Endometrial microvascular endothelial cells (primary cell): Measurements from ENCODE around the gene SPI1. TPM values are rescaled to one million over a fixed set of nuclear protein-coding genes. Genes with fewer than 3 reads are reported as not detected.

ENCODE experiments used
- in situ Hi-C: cut with HindIII; loops from 2 replicates; pipeline ENCODE4 v1.10.0; 2017; ENCODE audit warnings: low sequenced_read_pairs, low pct_unique_long_range_greater_than_20kb; ENCODE audit errors: inconsistent ontology term
- total RNA-seq: library from RNA; depleted of rRNA; stranded (reverse); fragments of >200 nt; gene quantifications from one replicate; pipeline ENCODE4 v1.2.3, GENCODE V29; 2015; ENCODE audit errors: inconsistent ontology term

The SPI1 gene
- not detected for total RNA-seq

DNA sequence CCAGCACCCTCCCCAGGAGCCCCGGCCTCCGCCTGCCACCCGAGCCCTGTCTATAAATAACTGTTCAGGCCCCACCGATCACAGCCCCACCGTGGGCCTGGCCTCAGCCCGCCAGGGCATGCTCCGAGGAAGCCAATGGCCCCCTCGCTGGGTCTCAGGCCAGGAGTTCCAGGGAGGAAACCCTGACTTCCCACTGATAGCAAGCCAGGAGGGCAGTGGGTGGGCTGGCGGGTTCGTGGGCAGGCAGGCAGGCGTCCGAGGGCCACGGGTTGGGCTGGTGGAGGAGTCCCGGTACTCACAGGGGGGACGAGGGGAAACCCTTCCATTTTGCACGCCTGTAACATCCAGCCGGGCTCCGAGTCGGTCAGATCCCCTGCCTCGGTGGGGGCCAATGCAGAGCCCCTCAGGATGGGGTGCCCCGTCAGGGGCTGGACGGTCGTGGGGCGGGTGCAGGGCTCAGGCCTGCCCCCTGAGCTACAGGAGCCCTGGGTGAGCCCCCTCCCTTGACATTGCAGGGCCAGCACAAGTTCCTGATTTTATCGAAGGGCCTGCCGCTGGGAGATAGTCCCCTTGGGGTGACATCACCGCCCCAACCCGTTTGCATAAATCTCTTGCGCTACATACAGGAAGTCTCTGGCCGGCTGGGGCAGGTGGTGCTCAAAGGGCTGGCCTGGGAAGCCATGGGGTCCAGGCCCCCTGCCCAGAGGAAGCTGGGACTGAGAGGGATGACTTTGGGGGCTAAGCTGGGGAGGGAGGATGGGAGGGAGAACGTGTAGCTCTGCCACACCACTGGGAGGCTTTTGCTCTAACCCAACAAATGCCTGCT, at the start of gene SPI1:
Gene SPI1, minus strand, starts transcription at position 538 of the 826 bp plus-strand sequence. Its CDS starts 194 bp downstream, at position 344.
- in situ Hi-C loops = no loop called here

DNA sequence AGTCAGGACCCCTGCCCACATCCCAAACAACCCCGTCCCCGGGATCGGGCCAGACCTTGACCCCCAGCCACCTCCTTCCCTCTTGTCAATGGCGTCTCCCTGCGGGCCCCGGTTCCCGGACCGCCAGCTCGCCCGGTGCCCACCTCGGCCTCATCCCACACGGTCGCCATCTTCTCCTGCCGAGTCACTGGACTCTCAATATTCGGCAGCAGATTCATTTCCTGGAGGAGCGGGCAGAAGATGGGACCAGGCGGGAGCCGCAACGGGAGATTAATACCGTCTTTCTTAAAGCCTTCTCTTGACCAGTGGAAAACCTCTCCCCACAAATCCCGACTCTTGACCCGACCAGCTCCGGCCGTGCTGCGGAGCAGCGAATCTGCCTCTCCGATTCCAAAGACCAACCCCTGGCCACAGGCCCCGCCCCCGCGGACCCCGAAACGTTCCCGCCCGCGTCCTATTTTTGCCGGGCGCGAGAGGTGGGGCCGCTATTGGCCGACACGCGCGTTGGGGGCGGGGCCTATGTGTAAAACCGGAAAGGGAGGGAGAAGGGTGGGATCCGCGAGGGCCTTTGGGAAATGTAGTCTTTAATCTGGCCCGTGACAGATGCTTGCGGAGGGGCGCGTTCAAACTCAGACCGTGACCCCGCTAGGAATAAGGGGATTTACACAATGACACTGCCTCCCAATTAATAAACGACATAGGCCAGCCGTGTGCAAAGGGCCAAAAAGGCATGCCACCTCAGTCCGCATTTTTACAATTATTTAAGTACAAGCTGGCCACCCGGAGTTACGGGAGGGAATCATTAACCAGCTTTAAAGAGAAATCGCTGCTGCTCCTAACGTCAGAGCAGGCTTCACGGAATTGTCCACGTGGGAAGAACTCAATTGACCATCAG, 48.0 kb upstream of the SPI1 start, which contains the start of gene PSMC3:
Gene PSMC3, minus strand, starts transcription at position 378 of the 895 bp plus-strand sequence. Its CDS starts 160 bp downstream, at position 218.
- in situ Hi-C loops = no loop called here

DNA sequence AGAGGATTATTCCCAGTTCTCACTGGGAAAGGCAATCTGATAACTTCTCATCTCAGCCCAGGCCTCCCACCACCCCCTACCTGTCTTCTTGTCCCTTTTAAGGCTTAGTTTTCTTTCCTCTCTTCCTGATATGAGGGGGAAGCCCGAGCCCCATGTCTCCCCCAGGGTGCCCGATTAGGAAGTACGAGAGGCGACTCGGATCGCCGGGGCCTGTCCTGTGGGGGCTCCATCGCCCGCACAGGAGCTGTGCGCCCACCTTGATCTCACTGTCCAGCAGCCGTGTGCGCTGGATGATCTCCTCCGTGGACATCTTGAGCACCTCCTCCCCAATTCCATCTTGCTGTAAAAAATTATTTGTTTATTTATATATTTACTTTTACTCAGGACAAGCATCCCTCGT, 47.3 kb upstream of the SPI1 start:
- in situ Hi-C loops = no loop called here

DNA sequence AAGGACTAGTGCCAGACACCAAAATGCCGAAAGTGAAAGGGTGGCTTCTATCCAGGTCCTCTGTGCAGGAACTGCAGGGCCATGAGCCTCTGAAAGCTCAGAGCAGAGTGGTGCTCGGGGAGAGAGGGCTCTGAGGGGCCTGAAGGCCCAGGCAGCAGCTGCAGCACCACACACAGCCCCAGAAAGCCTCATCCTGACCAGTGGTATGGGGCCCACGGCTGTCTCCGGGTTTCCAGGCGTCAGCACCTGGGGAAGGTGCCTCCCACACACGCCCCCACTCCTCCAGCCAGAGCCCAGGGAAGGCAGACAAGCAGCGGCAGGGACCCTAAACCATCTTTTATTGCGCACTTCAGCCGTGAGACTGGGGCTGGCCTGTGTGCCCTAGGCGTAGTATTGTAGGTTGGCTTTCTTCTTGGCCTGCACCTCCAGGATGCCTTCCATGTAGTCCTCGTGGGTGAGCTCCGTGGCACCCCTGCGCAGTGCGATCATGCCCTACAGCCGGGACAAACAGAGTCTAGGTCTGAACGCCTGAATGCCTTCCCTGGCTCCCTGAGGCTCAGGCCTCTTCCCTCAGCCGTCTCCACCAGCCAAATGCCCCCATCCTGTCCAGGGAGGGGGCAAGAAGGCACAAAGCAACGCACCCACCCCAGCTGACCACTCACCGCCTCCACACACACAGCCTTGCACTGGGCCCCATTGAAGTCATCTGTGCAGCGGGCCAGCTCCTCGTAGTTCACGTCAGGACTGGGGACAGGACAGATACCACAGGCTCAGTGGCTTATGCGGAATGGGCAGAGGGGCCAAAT, 40.3 kb upstream of the SPI1 start:
- in situ Hi-C loops = no loop called here

DNA sequence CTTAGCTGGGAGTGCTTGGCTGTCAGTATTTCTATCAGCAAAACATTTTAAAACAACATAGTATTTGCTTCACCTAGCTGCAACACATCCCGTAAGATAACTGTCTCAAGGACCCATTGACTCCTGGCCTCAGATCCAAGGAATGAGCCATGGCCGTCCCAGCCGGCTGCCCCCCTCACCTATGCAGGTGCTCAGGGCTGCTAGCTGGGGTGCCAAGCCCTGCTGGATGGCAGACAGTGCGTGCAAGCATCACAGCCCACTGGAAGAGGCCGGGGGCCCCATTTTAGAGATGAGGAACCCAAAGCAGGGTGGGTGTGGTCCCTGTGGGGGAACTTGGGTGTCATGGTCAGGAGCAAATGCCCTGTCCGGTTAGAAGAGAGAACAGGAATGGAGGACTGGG, 39.4 kb upstream of the SPI1 start:
- in situ Hi-C loops = no loop called here

DNA sequence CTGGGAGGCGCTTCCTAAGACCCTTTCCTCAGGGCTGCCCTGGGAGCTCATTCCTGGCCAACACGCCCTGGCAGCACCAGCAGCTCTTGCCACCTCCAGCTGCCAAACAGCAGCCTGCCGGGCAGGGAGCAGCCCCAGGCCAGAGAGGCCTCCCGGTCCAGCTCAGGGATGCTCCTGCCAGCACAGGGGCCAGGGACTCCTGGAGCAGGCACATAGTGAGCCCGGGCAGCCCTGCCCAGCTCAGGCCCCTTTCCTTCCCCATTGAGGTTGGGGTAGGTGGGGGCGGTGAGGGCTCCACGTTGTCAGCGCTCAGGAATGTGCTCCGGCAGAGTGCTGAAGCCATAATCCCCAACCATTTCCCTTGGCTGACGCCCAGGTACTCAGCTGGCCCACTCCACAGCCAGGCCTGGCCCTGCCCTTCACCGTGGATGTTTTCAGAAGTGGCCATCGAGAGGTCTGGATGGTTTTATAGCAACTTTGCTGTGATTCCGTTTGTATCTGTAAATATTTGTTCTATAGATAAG, 37.7 kb upstream of the SPI1 start:
- in situ Hi-C loops = no loop called here

DNA sequence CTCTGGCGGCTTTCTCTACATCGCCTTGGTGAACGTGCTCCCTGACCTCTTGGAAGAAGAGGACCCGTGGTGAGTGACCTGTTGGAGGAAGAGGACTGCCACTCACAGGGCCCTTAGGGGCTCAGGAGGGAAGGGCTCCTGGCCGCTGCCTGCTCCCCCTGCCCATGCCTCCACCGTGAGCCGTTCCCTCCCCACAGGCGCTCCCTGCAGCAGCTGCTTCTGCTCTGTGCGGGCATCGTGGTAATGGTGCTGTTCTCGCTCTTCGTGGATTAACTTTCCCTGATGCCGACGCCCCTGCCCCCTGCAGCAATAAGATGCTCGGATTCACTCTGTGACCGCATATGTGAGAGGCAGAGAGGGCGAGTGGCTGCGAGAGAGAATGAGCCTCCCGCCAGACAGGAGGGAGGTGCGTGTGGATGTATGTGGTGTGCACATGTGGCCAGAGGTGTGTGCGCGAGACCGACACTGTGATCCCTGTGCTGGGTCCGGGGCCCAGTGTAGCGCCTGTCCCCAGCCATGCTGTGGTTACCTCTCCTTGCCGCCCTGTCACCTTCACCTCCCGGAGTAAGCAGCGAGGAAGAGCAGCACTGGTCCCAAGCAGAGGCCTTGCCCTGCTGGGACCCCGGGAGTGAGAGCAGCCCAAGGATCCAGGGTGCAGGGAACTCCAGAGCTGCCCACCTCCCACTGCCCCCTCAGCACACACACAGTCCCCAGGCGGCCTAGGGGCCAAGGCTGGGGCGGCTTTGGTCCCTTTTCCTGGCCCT, 36.9 kb upstream of the SPI1 start:
- in situ Hi-C loops = no loop called here

DNA sequence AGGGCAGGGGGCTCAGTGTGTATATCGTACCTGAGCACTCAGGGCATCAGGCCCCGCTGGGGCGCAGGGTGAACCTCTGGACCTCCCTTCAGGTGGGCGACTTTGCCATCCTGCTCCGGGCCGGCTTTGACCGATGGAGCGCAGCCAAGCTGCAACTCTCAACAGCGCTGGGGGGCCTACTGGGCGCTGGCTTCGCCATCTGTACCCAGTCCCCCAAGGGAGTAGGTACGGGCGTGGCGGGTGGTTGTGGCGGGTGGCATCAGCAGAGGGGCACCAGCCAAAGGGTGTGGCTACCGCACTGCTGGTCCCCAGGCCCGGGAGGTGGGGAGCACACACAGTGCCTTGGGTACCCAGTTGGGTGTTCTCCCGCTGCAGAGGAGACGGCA, 36.3 kb upstream of the SPI1 start:
- in situ Hi-C loops = no loop called here

DNA sequence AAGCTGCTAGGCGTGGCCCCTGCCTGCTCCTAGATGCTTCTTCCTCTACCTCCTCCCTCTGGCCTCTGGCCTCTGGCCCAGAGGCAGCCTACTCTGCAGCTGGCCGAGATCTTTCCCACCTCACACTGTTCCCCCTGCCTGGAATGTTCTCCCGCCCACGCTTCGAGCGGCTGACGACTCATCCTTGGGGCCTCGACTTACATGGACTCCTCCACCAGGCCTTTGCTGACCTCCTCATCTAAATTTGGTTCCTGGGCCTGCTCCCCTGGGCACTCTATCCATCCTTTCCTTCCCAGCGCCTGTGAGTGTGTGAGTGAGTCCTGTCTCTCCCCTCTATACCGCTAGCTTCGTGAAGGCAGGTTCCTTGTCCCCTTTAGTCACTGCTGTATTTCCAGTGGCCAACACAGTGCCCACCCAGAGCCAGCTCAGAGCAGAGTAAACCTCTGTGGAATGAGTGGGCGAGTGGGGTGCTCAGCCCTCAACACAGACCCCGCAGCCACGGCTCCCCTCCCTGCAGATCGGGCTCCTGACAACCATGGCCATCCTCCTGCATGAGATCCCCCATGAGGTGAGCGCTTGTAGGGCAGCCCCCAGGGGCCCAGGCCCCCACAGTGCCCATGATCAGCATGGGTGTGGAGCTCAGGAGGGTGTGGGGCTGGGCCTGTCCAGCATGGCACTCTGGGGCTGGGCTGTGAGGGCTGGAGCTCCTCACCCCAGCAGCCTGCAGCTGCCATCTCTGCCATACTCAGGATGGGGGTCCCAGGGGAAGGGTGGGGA, 35.7 kb upstream of the SPI1 start:
- in situ Hi-C loops = no loop called here

DNA sequence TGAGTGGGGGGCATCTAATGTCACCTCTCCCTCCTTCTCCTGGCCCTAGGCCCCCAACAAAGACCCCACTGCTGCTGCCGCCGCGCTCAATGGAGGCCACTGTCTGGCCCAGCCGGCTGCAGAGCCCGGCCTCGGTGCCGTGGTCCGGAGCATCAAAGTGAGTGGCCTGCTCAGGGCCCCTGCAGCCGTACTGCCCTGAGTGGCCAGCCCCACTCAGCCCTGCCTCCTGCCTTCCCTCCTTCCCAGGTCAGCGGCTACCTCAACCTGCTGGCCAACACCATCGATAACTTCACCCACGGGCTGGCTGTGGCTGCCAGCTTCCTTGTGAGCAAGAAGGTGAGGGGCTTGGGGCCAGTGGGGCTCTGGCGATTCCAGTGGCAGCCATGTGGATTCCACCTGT, 35.0 kb upstream of the SPI1 start:
- in situ Hi-C loops = no loop called here

DNA sequence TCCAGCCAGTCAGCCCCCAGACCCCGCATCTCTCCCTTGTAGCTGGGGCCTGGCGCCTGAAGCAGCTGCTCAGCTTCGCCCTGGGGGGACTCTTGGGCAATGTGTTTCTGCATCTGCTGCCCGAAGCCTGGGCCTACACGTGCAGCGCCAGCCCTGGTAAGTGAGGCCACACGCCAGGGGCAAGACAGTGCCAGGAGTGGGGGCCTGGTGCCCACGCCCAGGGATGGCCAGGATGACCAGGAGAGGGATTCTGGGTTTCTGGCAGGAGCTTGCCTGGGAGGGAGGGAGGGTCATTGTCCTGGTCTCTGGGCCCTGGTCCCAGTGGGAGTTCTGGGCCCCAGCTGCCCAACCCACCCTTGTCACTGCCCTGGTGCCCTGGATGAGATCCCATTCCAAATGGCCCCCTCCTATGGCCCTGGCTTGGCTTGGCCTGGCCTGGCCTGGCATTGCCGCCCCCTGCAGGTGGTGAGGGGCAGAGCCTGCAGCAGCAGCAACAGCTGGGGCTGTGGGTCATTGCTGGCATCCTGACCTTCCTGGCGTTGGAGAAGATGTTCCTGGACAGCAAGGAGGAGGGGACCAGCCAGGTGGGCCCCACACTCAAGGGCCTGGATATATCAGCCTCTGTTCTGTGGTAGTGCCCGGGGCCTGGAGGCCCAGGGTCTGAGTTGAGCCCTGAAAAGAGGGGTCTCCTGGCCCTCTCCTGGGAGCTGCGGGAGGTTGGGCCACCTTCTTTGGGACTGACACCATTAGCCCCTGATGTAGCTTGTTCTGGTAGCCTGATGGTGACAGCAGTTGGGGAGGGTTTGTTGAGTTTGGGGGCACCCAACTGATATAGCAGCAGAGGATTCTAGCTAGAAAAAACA, 33.8 kb upstream of the SPI1 start:
- in situ Hi-C loops = no loop called here

DNA sequence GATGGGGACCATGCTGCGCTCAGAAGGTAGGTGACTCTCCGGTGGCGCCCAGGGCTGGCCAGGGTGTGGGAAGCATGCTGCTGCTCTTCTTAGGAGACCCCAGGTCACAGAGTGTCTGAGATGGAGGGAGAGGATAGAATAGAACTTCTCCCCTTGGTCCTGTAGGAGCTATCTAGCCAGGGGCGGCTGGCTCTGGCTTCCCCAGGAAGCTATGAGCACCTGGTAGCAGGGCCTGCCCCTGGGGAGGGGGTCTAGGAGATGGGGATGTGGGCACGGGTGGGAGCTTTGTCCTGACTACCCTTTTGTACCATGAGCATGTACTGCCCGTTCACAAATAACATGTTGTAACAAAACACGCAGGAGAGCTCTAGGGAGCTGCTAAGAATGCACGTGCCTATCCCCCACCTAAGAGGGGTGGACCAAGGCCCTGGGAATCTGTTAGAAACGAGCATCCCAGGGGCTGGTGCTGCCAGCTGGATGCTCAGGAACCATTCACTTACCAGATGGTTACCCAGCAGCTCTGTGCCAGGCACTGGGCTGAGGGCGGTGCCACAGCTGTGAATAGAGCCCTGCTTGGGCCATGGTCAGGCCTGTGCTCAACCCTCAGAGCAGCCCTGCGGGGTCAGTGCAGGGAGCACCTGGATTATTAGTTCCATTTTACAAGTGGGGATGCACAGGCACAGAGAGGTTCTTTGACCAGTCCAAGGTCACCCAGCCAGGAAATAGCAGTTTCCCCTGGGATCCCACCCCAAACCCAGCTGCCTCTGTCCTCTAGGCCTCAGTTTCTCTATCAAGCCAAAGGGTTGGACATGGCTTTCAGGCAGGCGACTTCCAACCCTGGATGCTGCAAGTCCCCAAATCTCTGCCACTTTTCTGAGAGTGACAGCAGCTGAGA, 32.3 kb upstream of the SPI1 start:
- in situ Hi-C loops = no loop called here

DNA sequence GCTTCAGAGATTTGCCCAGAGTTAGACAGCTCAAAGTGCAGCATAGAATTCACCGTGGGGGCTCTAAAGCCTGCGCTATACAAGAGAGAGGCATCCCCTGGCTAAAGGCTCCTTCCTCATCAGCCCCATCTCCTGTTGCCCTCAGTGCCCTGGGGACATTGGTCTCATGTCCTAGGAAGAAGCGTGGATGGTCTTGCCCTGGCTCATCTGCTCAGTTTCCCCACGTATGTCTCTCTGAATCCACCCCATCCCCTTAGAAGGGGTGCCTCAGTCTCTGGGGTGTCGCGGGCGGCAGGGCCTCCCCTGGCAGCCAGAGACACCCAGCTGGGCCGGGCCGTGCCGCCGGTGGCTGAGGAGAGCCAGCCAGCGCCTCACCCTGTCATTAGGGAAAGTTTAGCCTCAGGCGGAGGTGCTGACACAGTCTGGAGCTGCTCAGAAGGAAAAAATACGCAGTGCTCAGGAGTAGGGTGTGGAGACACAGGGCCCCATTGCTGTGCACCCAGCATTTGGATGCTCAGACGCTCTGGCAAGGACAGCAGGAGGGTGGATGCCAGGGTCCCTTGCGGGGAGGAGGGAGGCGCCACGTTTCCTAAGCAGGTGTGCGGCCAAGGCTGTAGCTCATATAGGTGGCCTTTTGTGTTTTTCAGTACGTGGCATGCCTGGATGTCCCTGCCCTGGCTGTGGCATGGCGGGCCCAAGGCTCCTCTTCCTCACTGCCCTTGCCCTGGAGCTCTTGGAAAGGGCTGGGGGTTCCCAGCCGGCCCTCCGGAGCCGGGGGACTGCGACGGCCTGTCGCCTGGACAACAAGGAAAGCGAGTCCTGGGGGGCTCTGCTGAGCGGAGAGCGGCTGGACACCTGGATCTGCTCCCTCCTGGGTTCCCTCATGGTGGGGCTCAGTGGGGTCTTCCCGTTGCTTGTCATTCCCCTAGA, 31.4 kb upstream of the SPI1 start:
- in situ Hi-C loops = no loop called here

DNA sequence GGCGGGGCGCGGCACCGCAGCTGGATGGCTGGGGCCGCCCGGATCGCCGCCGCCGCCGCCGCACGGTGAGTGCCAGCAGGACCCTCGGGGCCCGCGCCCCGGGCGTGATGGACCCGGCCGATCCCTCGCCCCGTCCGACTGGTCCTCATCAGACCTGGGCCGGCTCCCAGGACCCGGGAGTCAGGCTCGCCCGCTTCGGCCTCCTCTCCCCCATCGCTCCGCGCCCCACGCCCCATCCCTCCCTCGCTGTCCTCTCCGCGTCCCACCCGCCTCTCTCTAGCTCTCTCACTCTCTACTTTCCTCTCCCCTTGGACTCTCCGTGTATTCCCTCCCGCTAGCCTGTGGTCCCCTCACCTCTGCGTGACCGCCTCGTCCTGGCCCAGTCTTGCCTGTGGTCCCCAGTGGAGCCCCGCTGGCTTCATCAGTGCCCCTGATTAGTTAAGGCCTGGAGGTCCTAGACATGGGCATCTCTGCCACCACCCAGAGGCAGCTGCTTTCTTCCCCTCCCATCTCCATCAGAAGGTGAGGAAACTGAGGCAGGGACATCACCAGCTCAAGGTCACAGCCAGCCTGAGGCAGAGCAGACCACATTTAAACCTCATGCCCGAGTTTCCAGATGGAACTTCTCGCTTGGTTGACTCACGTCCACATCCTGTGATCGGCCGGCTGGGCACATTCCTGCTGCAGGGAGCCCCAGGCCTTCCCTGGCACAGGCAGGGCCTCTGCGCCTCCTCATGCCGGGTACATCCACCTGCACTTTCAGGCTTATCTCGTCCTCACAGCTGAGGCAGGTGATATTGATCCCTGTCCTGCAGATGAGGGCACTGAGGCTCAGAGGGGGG, 30.5 kb upstream of the SPI1 start:
- in situ Hi-C loops = no loop called here
